ENCODE measurements around the gene SORL1. TPM values are rescaled to one million over a fixed set of nuclear protein-coding genes. Genes with fewer than 3 reads are reported as not detected.
"Not testable (repeated sequence)": the region's sequence is repeated elsewhere in the genome, so short reads cannot be mapped to it uniquely, and the experiment has no call there.

Gene SORL1
- total and polyA plus RNA-seq, 2 of the 13 experiments (the other 11 are each of a cell fraction or from before 2014, with no cell fraction given), result 21.3 to 148 TPM

GRCh38 chr11:121569332-121570299 is 117.5 kb downstream of the SORL1 start:
- H3K27me3 ChIP-seq (ENCODE audit: control insufficient read depth in 1 of 2, insufficient read depth in 2 of 2, low read length in 2 of 2); intact Hi-C loops (cut with micrococcal nuclease; ENCODE audit: unreplicated experiment); H3K79me2 ChIP-seq (ENCODE audit: insufficient read depth, low read length); POLR2A ChIA-PET; H3K9me3 ChIP-seq (ENCODE audit: low read length); CTCF ChIA-PET (ENCODE audit: low intra/inter-chr PET ratio, low total read pairs); BruUV-seq (replicated peaks); in situ Hi-C loops (cut with HindIII; ENCODE audit: extremely low pct_ligation_motif_present, low pct_unique_long_range_greater_than_20kb); H3K4me3 ChIP-seq (replicated peaks in 1 of 3; ENCODE audit: insufficient read depth in 1 of 3, low read depth in 2 of 3, low read length in 3 of 3); H3K4me2 ChIP-seq (ENCODE audit: low read depth, low read length); H4K20me1 ChIP-seq (ENCODE audit: insufficient read depth, low read length); H3K27ac ChIP-seq (ENCODE audit: extremely low read length, insufficient read depth, low read length); FAIRE-seq; ATAC-seq; H2AFZ ChIP-seq (ENCODE audit: low read length); DNase-seq (ENCODE audit: low spot score); H3K9ac ChIP-seq (ENCODE audit: insufficient read depth, low read depth, low read length): not testable (repeated sequence)
- WGBS (ENCODE audit: low lambda C conversion rate), result 96% methylated on average over 30 of the region's 30 CpGs
- Histone ChIP-seq H3K4me1 (ENCODE audit: insufficient read depth, low read length) (peaks cover 35% of the 10 kb centered on the region), H3K36me3 (replicated peaks in 1 of 2; ENCODE audit: control insufficient read depth in 1 of 2, insufficient read depth in 2 of 2, low read length in 2 of 2) (peaks cover 32 to 70% of the 10 kb centered on the region in 2 experiments)

GRCh38 chr11:121570453-121570852 is 118.3 kb downstream of the SORL1 start:
- H3K4me3 ChIP-seq (replicated peaks in 1 of 3; ENCODE audit: insufficient read depth in 1 of 3, low read depth in 2 of 3, low read length in 3 of 3), result no peak overlapping the region
- 97% methylated on average over 3 of the region's 3 CpGs for WGBS (ENCODE audit: low lambda C conversion rate)
- DNase-seq (ENCODE audit: low spot score) (no peak), ATAC-seq (no peak), FAIRE-seq (no peak)
- H2AFZ ChIP-seq (ENCODE audit: low read length), result no peak overlapping the region
- H4K20me1 ChIP-seq (ENCODE audit: insufficient read depth, low read length), result no peaks in the 10 kb centered on the region
- no peaks in the 10 kb centered on the region for H3K9me3 ChIP-seq (ENCODE audit: low read length)
- peaks cover 27% of the 10 kb centered on the region for H3K4me1 ChIP-seq (ENCODE audit: insufficient read depth, low read length)
- in situ Hi-C loops (cut with HindIII; ENCODE audit: extremely low pct_ligation_motif_present, low pct_unique_long_range_greater_than_20kb) (no loop called here), intact Hi-C loops (cut with micrococcal nuclease; ENCODE audit: unreplicated experiment) (no loop called here)
- ChIA-PET POLR2A (no interaction called here), CTCF (ENCODE audit: low intra/inter-chr PET ratio, low total read pairs) (no interaction called here)
- H3K9ac ChIP-seq (ENCODE audit: insufficient read depth, low read depth, low read length), result no peak overlapping the region
- TF ChIP-seq NFAT5 (CRISPR knock-in tag; IDR thresholded peaks at IDR 0.05) (no peak), KDM4B (CRISPR knock-in tag; IDR thresholded peaks at IDR 0.05) (no peak), TCF7 (IDR thresholded peaks at IDR 0.05; ENCODE audit: low read depth) (no peak), PPARG (CRISPR knock-in tag; conservative IDR thresholded peaks at IDR 0.05) (no peak), MED13 (CRISPR knock-in tag; IDR thresholded peaks at IDR 0.05) (no peak), ARID5B (CRISPR knock-in tag; IDR thresholded peaks at IDR 0.05) (no peak)
- no peak overlapping the region for H3K4me2 ChIP-seq (ENCODE audit: low read depth, low read length)
- H3K27ac ChIP-seq (ENCODE audit: extremely low read length, insufficient read depth, low read length), result no peak overlapping the region
- no peaks in the 10 kb centered on the region for H3K27me3 ChIP-seq (ENCODE audit: control insufficient read depth in 1 of 2, insufficient read depth in 2 of 2, low read length in 2 of 2)
- peaks cover 3% of the 10 kb centered on the region for H3K79me2 ChIP-seq (ENCODE audit: insufficient read depth, low read length)
- H3K36me3 ChIP-seq (replicated peaks in 1 of 2; ENCODE audit: control insufficient read depth in 1 of 2, insufficient read depth in 2 of 2, low read length in 2 of 2), result peaks cover 34 to 79% of the 10 kb centered on the region in 2 experiments
- BruUV-seq (replicated peaks), result no TSS peak

Measured in HepG2 (cell line).